ENCODE measurements around the gene SLC34A3.
"Not testable (repeated sequence)": the region's sequence is repeated elsewhere in the genome, so short reads cannot be mapped to it uniquely, and the experiment has no call there.

The SLC34A3 gene

GRCh38 chr9:137231372-137232039, 805 bp downstream of the SLC34A3 start:
- DNase-seq = no peak

GRCh38 chr9:137232101-137232500, 1.4 kb downstream of the SLC34A3 start:
- DNase-seq = no peak

DNA sequence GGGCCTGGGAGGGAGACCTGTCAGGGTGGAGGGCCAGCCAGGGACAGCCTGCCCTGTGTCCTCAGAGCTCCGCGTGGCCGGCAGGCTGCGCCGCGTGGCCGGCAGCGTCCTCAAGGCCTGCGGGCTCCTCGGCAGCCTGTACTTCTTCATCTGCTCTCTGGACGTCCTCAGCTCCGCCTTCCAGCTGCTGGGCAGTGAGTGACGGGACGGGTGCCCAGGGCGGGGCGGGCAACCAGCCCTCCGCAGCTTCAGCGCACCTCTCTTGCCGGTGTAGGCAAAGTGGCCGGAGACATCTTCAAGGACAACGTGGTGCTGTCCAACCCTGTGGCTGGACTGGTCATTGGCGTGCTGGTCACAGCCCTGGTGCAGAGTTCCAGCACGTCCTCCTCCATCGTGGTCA, 1.8 kb downstream of the SLC34A3 start:
- no peak for DNase-seq

DNA sequence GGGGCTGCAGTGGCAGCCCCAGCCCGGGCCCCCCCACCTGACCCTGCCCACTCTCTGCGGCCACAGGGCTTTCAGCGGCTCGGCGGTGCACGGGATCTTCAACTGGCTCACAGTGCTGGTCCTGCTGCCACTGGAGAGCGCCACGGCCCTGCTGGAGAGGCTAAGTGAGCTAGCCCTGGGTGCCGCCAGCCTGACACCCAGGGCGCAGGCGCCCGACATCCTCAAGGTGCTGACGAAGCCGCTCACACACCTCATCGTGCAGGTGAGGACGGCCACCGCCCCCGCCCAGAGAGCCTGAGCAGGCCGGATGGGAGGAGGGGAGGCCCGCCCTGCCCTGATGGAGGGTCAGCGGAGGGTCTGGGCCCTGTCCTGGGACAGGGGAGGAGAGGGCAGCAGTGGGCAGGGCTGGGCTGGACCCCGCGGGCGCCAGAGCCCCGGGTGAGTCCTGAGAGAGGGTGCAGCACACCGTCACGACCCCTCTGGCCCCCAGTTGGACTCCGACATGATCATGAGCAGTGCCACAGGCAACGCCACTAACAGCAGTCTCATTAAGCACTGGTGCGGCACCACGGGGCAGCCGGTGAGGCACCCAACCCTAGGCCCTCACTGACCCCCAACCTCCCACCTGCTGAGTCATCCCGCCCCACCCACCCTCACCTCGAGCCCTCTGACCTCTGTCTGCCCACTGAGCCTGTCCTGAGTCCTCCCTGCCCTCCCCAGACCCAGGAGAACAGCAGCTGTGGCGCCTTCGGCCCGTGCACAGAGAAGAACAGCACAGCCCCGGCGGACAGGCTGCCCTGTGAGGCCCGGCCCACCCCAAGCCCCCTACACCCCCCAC, 2.7 kb downstream of the SLC34A3 start:
- DNase-seq = no peak

- DNase-seq = no peak
Observed at GRCh38 chr9:137234055-137234697, 3.5 kb downstream of the SLC34A3 start.

DNA sequence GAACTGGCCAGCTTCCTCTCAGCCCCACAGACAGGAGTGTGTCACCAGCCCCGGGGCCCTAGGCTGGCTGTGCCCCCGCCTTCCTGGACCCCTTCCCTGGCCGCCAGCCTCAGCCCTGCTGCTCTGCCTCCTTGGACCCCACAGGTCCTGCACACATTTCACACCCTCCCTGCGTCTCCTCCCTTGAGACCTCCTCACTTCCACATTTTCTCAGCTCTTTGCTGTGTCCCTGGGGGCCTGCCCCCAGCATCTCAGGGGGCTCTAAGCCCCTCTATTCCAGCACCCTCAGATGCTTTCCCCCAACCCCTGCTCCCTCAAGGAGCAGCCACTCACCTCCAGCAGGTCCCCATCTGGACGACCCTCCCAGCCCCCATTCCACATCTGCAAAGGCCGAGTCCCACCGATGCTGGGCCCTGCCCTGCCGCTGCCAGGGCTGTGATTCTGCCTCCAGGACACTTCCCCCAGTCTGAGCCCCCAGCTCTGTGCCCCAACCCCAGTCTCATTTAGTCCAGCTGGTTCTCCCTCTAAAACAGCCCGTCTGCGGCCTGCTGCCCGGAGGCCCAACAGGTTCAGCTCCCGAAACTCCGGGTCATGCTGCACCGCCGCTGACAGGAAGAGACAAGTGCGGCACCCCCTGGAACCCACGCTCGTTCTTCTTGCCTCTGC, 4.2 kb downstream of the SLC34A3 start:
- no peak for DNase-seq

- no peak for DNase-seq
Observed at GRCh38 chr9:137235424-137236237, 4.9 kb downstream of the SLC34A3 start.

DNA sequence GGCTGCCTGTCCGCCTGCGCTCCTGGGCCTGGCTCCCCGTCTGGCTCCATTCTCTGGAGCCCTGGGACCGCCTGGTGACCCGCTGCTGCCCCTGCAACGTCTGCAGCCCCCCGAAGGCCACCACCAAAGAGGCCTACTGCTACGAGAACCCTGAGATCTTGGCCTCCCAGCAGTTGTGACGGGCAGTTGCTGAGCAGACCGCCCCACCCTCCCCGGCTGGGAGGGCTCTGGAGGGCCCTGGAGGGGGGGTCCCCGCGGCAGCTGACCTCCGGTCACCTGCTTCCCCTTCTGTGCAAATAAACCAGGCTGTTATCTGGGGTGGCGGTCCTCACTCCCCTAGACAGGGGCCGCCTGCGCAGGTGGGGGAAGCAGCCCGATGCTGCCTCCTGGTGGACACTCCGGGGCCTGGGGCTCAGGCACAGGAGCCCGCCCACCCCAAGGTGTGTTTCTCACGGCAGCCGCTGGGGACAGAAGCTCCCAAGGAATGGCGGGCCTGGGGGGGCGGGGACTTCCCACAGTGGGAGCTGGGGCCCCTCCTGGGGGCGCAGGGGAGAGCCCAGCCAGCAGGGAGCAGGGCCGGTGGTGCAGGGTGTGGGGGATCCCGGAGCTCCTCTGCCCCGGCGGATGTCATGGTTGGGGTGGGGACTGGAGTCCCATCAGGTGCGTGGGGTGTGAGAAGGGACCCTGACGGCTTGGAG, 5.7 kb downstream of the SLC34A3 start:
- DNase-seq = peak; percentile 60

DNA sequence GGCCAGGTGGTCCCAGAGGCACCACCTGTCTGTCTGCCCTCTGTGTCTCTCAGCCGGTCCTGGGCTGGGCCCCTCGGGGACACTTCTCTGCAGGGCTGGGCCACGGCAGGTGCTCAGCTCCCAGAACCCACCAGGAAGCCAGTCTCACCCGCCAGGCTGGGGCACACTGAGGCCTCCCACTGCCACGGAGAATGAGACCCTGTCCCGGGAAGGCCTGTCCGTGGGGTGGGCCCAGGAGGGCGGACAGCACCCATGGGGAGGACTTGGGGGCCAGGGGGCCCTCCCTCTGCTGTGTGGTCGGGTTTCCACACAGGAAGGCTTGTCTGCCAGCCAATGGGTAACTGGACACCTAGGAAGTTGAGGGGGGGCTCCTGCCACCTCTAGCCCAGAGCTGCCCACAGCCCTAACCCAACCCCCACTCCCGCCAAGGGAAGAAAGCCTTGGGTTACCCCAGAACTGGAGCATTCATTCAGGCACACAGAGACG, 6.3 kb downstream of the SLC34A3 start:
- no peak for DNase-seq

GRCh38 chr9:137237759-137238726, 7.3 kb downstream of the SLC34A3 start:
- no peak for DNase-seq

DNA sequence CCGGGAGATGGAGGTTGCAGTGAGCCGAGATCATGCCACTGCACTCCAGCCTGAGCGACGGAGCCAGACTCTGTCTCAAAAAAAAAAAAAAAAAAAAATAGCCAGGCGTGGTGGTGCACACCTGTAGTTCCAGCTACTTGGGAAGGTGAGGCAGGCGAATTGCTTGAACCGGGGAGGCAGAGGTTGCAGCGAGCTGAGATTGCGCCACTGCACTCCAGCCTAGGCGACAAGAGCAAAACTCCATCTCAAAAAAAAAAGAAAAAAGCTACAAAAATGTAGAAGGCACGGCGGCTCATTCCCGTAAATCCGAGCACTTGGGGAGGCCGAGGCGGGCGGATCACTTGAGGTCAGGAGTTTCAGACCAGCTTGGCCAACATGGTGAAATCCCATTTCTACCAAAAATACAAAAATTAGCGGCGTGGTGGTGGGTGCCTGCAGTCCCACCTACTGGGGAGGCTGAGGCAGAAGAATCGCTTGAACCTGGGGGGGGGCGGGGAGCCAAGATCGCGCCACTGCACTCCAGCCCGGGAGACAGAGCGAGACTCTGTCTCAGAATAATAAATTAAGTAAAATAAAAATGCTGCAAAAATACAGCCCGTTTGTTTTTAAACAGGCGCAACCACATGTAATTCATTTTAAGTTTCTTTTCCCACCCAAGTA, 9.0 kb downstream of the SLC34A3 start:
- DNase-seq = not testable (repeated sequence)

DNA sequence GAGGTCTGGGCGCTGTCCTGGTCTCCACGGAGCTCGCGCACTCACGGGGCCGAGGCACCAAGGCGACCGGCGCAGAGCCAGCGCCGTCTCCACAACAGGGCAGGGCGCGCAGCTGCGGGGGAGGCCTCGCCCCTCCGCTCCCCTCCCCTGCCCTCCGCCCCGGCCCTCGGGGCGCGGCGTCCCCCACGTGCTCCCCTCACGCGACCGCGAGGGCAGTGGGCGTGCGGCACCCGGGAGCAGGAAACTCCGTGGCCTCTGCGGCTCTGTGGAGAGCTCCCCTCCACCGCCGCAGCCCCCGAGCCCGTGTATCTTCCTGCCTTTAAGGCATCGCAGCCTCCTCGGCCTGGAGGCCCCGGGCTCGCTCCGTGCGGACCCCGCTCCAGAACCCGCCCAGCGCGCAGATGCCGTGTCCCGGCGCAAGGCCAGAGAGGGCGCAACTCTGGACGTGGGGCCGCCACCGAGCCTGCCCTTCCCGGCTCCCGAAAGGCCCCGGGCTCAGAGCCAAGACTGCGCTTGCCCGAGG, 9.7 kb downstream of the SLC34A3 start:
- DNase-seq = no peak

DNA sequence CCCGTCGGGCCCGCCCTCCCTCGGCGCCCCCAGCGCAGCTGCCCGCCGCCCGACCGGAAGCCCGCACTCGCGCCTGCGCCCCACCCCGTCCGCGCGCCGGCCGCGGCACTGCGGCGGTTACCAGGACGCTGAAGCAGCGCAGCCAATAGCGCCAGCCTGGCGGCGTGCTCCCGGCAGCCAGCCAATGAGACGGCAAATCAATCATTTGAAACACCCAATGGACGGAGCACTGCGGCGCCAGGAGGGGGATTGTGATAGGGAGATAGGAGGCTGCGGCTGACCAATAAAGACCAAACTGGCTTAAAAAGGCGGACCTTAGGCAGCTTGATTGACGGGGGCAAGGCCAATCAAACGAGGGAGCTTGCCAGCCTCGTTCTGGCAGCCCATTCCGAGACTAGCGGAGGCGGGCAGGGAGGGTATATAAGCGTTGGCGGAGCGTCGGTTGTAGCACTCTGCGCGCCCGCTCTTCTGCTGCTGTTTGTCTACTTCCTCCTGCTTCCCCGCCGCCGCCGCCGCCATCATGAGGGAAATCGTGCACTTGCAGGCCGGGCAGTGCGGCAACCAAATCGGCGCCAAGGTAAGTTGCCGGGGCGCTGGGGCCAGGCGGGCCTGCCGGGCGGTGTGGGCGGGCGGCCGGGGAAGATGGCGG, 10.3 kb downstream of the SLC34A3 start, which contains the start of gene TUBB4B:
TSS of gene TUBB4B (plus strand) at position 447 of the 649 bp plus-strand sequence. CDS start at position 521, 74 bp downstream.
- DNase-seq = peak; percentile 98

DNA sequence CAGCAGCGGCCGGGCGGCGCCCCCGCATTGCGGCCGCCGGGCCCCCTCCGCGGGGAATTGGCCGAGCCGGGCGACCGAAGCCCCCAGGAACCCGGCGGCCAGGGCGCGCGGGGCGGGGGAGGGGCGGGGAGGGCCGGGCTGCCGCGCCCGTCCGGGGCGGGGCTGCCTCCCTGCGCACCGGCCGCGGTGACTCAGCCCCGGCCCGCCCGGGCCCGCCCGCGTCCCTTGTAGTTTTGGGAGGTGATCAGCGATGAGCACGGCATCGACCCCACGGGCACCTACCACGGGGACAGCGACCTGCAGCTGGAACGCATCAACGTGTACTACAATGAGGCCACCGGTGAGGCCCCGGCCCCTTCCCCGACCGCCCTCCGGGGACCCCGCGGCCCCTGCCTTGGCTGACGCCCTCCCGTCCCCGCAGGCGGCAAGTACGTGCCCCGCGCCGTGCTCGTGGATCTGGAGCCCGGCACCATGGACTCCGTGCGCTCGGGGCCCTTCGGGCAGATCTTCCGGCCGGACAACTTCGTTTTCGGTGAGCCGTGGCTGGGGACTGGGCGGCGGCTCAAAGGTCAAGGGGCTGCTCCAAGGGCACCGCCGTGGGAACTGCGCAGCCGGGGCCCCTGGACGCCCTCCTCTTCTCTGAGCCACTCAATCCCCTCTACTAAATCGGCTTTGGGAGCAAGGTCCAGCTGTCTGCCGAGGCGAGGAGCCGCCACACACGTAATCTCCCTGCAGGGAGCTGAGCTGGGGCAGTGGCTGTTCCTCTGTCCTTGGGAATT, 11.0 kb downstream of the SLC34A3 start:
- no peak for DNase-seq

DNA sequence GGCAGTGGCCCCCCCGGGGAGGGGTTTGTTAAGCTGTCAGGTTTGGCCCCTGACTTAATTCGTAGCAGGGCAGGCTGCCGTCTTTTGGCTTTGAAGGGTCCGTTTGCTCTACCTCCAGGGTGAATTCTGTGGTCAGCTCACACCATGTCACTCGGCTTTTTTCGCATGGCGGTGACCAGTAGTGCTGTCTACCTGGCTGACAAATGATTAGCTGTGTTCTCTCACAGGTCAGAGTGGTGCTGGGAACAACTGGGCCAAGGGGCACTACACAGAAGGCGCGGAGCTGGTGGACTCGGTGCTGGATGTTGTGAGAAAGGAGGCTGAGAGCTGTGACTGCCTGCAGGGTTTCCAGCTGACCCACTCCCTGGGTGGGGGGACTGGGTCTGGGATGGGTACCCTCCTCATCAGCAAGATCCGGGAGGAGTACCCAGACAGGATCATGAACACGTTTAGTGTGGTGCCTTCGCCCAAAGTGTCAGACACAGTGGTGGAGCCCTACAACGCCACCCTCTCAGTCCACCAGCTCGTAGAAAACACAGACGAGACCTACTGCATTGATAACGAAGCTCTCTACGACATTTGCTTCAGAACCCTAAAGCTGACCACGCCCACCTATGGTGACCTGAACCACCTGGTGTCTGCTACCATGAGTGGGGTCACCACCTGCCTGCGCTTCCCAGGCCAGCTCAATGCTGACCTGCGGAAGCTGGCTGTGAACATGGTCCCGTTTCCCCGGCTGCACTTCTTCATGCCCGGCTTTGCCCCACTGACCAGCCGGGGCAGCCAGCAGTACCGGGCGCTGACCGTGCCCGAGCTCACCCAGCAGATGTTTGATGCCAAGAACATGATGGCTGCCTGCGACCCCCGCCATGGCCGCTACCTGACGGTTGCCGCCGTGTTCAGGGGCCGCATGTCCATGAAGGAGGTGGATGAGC, 11.8 kb downstream of the SLC34A3 start:
- DNase-seq = no peak

DNA sequence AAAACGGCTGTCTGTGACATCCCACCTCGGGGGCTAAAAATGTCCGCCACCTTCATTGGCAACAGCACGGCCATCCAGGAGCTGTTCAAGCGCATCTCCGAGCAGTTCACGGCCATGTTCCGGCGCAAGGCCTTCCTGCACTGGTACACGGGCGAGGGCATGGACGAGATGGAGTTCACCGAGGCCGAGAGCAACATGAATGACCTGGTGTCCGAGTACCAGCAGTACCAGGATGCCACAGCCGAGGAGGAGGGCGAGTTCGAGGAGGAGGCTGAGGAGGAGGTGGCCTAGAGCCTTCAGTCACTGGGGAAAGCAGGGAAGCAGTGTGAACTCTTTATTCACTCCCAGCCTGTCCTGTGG, 12.5 kb downstream of the SLC34A3 start:
- DNase-seq = not testable (repeated sequence)
